ENCODE results near the gene MON1B. TPM values are rescaled to one million over a fixed set of nuclear protein-coding genes. Genes with fewer than 3 reads are reported as not detected.

Gene MON1B
- total and polyA plus RNA-seq, 9 of the 15 experiments (the other 6 are each of a cell fraction or from before 2014, with no cell fraction given): 5.0 to 66.0 (median 12.6) TPM

DNA sequence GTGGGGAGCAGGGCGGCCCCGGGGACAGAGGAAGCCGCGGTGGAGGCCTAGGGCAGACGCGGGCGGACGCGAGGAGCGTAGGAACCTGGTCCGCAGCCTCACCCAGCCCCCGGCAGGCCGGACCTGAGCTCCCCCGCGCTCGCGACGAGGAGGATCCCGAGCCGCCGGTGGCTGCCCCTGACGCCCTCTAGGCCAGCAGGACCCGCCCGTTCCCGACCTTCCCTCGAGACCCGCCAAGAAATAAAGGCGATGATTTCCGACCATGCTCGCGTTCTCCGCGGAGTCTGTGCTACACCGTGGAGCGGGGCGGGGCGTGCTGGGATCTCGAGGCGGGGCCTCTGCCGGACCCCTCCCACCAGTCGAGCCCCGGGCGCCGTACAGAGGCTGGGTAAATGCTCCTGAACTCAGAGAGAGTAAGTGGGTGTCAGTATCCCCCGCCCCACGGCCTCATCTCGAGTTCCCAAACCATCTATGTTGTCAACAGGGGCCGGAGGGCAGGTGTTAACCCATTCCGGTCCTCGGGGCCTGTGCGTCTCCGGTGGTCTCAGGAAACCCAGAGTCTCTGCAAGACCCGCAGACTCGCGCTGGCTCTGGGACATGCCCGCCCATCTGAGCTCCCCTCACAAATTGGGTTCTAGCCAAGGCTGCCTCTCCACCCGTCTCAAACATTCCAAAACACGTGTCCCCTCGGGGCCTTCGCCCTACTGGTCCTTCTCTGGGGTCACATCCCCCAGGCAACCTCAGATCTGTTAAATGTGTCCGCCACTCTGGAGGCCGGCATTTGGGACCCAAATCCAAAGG, 22.0 kb downstream of the MON1B start:
- Histone ChIP-seq H3K9me1 (ENCODE audit: control insufficient read depth, insufficient read depth, low read length) (no peaks in the 10 kb centered on the region), H3K27me3 (ENCODE audit: control insufficient read depth in 2 of 2, insufficient read depth in 2 of 2, low read length in 2 of 2) (peaks cover 0 to 16% of the 10 kb centered on the region in 2 experiments; a peak in 3 of 5 replicates), H3K4me1 (replicated peaks in 1 of 2; ENCODE audit: control insufficient read depth in 2 of 2, insufficient read depth in 2 of 2, low read length in 2 of 2) (peaks cover 0 to 17% of the 10 kb centered on the region in 2 experiments; a peak in 2 of 5 replicates), H3K79me2 (ENCODE audit: control insufficient read depth, insufficient read depth, low read length) (no peaks in the 10 kb centered on the region), H3K36me3 (ENCODE audit: control insufficient read depth, insufficient read depth, low read length) (no peaks in the 10 kb centered on the region), H3K4me2 (ENCODE audit: insufficient read depth, low read length) (peak overlapping the region; percentile 80), H3K9me3 (replicated peaks; ENCODE audit: control insufficient read depth, insufficient read depth, low read depth, low read length) (no peaks in the 10 kb centered on the region), H3K9ac (ENCODE audit: insufficient read depth in 1 of 2, low read depth in 2 of 2, low read length in 2 of 2) (peak overlapping the region; percentile 46 to 90; a peak in 3 of 4 replicates), H3K27ac (ENCODE audit: extremely low read depth, low read depth, low read length) (no peak overlapping the region), H2AFZ (ENCODE audit: low read depth, low read length) (peak overlapping the region; percentile 94), H3K4me3 (peak overlapping the region; percentile 59), H4K20me1 (replicated peaks; ENCODE audit: control insufficient read depth, insufficient read depth, low read length) (no peaks in the 10 kb centered on the region; the same call in 1 of the 2 replicates)
- DNase-seq (ENCODE audit: extremely low read depth in 1 of 4, low spot score in 3 of 4) (peak; percentile 66 to 85 (median 83)), ATAC-seq (peak; percentile 97), FAIRE-seq (peak; percentile 61)
- POLR2A ChIA-PET: no interaction called here
- 25% methylated on average over 36 of the region's 62 CpGs for WGBS (ENCODE audit: insufficient coverage, low coverage, missing lambda C conversion rate)
- in situ Hi-C loops (cut with MboI): no loop called here
- CTCF ChIA-PET (ENCODE audit: low intra/inter-chr PET ratio): no interaction called here
- intact Hi-C loops (cut with micrococcal nuclease): no loop called here
- BruUV-seq (replicated peaks): no TSS peak
- TF ChIP-seq KDM5B (IDR thresholded peaks at IDR 0.05; ENCODE audit: insufficient replicate concordance, low read depth, low read length) (no peak), NRF1 (conservative IDR thresholded peaks at IDR 0.05 in 1 of 2, IDR thresholded peaks at IDR 0.05 in 1 of 2) (peak in 1 of 2 experiments; percentile 31; a peak in 1 of 4 replicates), ZBTB7A (IDR thresholded peaks at IDR 0.05; ENCODE audit: borderline replicate concordance, control insufficient read depth, low read depth, low read length) (peak; percentile 61; the same call in 1 of the 2 replicates), CBX2 (IDR thresholded peaks at IDR 0.05; ENCODE audit: insufficient read depth, low read length, poor library complexity, severe bottlenecking) (no peak), ZBTB1 (CRISPR knock-in tag; IDR thresholded peaks at IDR 0.05; ENCODE audit: borderline replicate concordance, low read depth) (peak; percentile 4; the same call in 1 of the 2 replicates), ZNF830 (CRISPR knock-in tag; IDR thresholded peaks at IDR 0.05) (no peak), ZFX (CRISPR knock-in tag; IDR thresholded peaks at IDR 0.05) (peak; percentile 70), PHB2 (IDR thresholded peaks at IDR 0.05; ENCODE audit: low read depth) (no peak), MAZ (CRISPR knock-in tag; conservative IDR thresholded peaks at IDR 0.05 in 1 of 2, IDR thresholded peaks at IDR 0.05 in 1 of 2) (peak in 1 of 2 experiments; percentile 51; a peak in 1 of 4 replicates), CXXC5 (CRISPR knock-in tag; IDR thresholded peaks at IDR 0.05) (peak; percentile 54)
- TF ChIP-seq, protein P1, sequence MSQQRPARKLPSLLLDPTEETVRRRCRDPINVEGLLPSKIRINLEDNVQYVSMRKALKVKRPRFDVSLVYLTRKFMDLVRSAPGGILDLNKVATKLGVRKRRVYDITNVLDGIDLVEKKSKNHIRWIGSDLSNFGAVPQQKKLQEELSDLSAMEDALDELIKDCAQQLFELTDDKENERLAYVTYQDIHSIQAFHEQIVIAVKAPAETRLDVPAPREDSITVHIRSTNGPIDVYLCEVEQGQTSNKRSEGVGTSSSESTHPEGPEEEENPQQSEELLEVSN (IDR thresholded peaks at IDR 0.05; ENCODE audit: borderline replicate concordance in 1 of 2, extremely low read depth in 1 of 2, insufficient read depth in 1 of 2, insufficient read length in 1 of 2, low read depth in 1 of 2, low read length in 1 of 2, poor library complexity in 1 of 2, severe bottlenecking in 1 of 2): peak in 1 of 2 experiments; percentile 69
- TF ChIP-seq, protein P2, sequence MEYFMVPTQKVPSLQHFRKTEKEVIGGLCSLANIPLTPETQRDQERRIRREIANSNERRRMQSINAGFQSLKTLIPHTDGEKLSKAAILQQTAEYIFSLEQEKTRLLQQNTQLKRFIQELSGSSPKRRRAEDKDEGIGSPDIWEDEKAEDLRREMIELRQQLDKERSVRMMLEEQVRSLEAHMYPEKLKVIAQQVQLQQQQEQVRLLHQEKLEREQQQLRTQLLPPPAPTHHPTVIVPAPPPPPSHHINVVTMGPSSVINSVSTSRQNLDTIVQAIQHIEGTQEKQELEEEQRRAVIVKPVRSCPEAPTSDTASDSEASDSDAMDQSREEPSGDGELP (CRISPR knock-in tag; IDR thresholded peaks at IDR 0.05; ENCODE audit: borderline replicate concordance): peak; percentile 5; the same call in 1 of the 2 replicates
- TF ChIP-seq, protein P3, sequence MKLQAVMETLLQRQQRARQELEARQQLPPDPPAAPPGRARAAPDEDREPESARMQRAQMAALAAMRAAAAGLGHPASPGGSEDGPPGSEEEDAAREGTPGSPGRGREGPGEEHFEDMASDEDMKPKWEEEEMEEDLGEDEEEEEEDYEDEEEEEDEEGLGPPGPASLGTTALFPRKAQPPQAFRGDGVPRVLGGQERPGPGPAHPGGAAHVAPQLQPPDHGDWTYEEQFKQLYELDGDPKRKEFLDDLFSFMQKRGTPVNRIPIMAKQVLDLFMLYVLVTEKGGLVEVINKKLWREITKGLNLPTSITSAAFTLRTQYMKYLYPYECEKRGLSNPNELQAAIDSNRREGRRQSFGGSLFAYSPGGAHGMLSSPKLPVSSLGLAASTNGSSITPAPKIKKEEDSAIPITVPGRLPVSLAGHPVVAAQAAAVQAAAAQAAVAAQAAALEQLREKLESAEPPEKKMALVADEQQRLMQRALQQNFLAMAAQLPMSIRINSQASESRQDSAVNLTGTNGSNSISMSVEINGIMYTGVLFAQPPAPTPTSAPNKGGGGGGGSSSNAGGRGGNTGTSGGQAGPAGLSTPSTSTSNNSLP (IDR thresholded peaks at IDR 0.05; ENCODE audit: borderline replicate concordance, low read depth, low read length): no peak
- TF ChIP-seq, protein P4, sequence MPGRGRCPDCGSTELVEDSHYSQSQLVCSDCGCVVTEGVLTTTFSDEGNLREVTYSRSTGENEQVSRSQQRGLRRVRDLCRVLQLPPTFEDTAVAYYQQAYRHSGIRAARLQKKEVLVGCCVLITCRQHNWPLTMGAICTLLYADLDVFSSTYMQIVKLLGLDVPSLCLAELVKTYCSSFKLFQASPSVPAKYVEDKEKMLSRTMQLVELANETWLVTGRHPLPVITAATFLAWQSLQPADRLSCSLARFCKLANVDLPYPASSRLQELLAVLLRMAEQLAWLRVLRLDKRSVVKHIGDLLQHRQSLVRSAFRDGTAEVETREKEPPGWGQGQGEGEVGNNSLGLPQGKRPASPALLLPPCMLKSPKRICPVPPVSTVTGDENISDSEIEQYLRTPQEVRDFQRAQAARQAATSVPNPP (IDR thresholded peaks at IDR 0.05; ENCODE audit: borderline replicate concordance, insufficient read depth, insufficient read length): no peak

Data from K562 (cell line).